GM12878 (cell line): ENCODE data around the gene LRRC2. TPM values are rescaled to one million over a fixed set of nuclear protein-coding genes. Genes with fewer than 3 reads are reported as not detected.

Experiments
- ATAC-seq: fragments of 200-7000 bp; cut with Tn5 transposase; 3 replicates; pipeline ENCODE4 v1.9.1; 2020; ENCODE audit warnings: mild to moderate bottlenecking, moderate library complexity
- BruUV-seq: library from RNA; stranded (reverse); fragments of 400-500 nt; replicated peaks from 2 replicates; lab custom pipeline; 2021; lab: Mats Ljungman, UMichigan
- CTCF ChIA-PET: fragments of 300-600 bp; sonication (Branson Sonifier 250); formaldehyde crosslinking; extraction: SDS; loops from one replicate; lab custom pipeline; 2021; ENCODE audit warnings: inconsistent platforms; lab: Yijun Ruan, JAX
- POLR2A ChIA-PET: fragments of 350-600 bp; formaldehyde crosslinking; extraction: SDS; loops from one replicate; lab custom pipeline; 2021; ENCODE audit warnings: inconsistent platforms; lab: Charles Lee
- RAD21 ChIA-PET: fragments of 300-600 bp; sonication (Branson Sonifier 250); formaldehyde crosslinking; loops from one replicate; lab custom pipeline; 2023; ENCODE audit warnings: antibody characterized with exemption; ENCODE audit not compliant: unreplicated experiment; lab: Charles Lee
- SMC1A ChIA-PET: fragments of 300-600 bp; sonication (Branson Sonifier 250); formaldehyde crosslinking; loops from one replicate; lab custom pipeline; 2023; ENCODE audit not compliant: unreplicated experiment, uncharacterized antibody; lab: Charles Lee
- DNase-seq: peaks from one replicate; pipeline ENCODE4 v3.0.0-alpha.2; 2011; ENCODE audit warnings: low read depth, low spot score
- FAIRE-seq: peaks from 3 replicates; lab custom pipeline; 2011; peaks lifted over from hg19 to GRCh38; lab: Jason Lieb, UNC
- H2AFZ ChIP-seq: 2 replicates; pipeline ENCODE4 v1.6.0; 2011; ENCODE audit warnings: low read depth, low read length, control low read depth; ENCODE audit not compliant: control insufficient read depth
- H3K27ac ChIP-seq: 2 replicates; pipeline ENCODE4 v1.5.1; 2011; ENCODE audit warnings: control low read depth; ENCODE audit not compliant: control insufficient read depth, insufficient read depth
- H3K27me3 ChIP-seq, 2 experiments: replicated peaks in 1 of 2; 2 replicates each; pipeline versions ENCODE4 v1.6.0 to v1.6.1; 2011; ENCODE audit warnings: low read length in 1 of 2; ENCODE audit not compliant: control insufficient read depth in 2 of 2, insufficient read depth in 2 of 2
- H3K36me3 ChIP-seq, 2 experiments: 2 replicates each; pipeline ENCODE4 v1.5.1; 2011; ENCODE audit warnings: low read length in 1 of 2; ENCODE audit not compliant: control insufficient read depth in 2 of 2, insufficient read depth in 2 of 2
- H3K4me1 ChIP-seq: 2 replicates; pipeline ENCODE4 v1.6.1; 2011; ENCODE audit warnings: mild to moderate bottlenecking, low read length, moderate library complexity, mixed read lengths; ENCODE audit not compliant: control insufficient read depth, insufficient read depth
- H3K4me2 ChIP-seq: 2 replicates; pipeline ENCODE4 v1.6.0; 2011; ENCODE audit warnings: control low read depth; ENCODE audit not compliant: control insufficient read depth, insufficient read depth
- H3K4me3 ChIP-seq: fragments of 200-600 bp; sonication (generic); 2 replicates; pipeline ENCODE4 v1.5.1; 2016
- H3K79me2 ChIP-seq: 2 replicates; pipeline ENCODE4 v1.6.0; 2011; ENCODE audit warnings: low read length; ENCODE audit not compliant: control insufficient read depth, insufficient read depth
- H3K9ac ChIP-seq: 2 replicates; pipeline ENCODE4 v1.8.0; 2011; ENCODE audit warnings: low read length, control low read depth, mixed read lengths; ENCODE audit not compliant: control insufficient read depth, insufficient read depth
- H3K9me3 ChIP-seq: replicated peaks from 3 replicates; pipeline ENCODE4 v1.5.1; 2011; ENCODE audit warnings: mild to moderate bottlenecking, low read length; ENCODE audit not compliant: control insufficient read depth, insufficient read depth
- H4K20me1 ChIP-seq: 2 replicates; pipeline ENCODE4 v1.6.0; 2011; ENCODE audit not compliant: control insufficient read depth, insufficient read depth
- ASH2L ChIP-seq: fragments of 300-600, 200-600 bp; sonication (generic); IDR thresholded peaks from 2 replicates; pipeline ENCODE4 v1.6.1; 2017; ENCODE audit warnings: low read depth, mild to moderate bottlenecking, borderline replicate concordance
- BCLAF1 ChIP-seq: fragments of 450-650 bp; IDR thresholded peaks from 2 replicates; pipeline ENCODE4 v1.6.1; 2017; ENCODE audit warnings: antibody characterized with exemption, mild to moderate bottlenecking, moderate library complexity
- ETV6 ChIP-seq, 2 experiments: fragments of 450-650 bp in 1 of 2; IDR thresholded peaks in 1 of 2; conservative IDR thresholded peaks in 1 of 2; 2 replicates each; pipeline ENCODE4 v1.6.1; 2014; ENCODE audit warnings: antibody characterized with exemption in 1 of 2, borderline replicate concordance in 1 of 2, low read depth in 1 of 2, mild to moderate bottlenecking in 1 of 2, moderate library complexity in 1 of 2
- HCFC1 ChIP-seq: fragments of 150-350 bp; IDR thresholded peaks from 2 replicates; pipeline ENCODE4 v1.6.1; 2014; ENCODE audit warnings: low read length
- IKZF1 ChIP-seq: fragments of 450-650 bp; conservative IDR thresholded peaks from 2 replicates; pipeline ENCODE4 v1.6.1; 2017; ENCODE audit warnings: antibody characterized with exemption, mild to moderate bottlenecking
- IKZF2 ChIP-seq, 2 experiments: fragments of 450-650 bp; IDR thresholded peaks; 2 replicates each; pipeline ENCODE4 v1.6.1; 2017; ENCODE audit warnings: mild to moderate bottlenecking in 2 of 2, moderate library complexity in 2 of 2
- NRF1 ChIP-seq: conservative IDR thresholded peaks from 2 replicates; pipeline ENCODE4 v1.6.1; 2011; ENCODE audit warnings: mild to moderate bottlenecking, low read depth, low read length, improper control_type of control experiment
- PKNOX1 ChIP-seq: fragments of 450-650 bp; IDR thresholded peaks from 2 replicates; pipeline ENCODE4 v1.6.1; 2016; ENCODE audit warnings: mild to moderate bottlenecking
- POU2F2 ChIP-seq: IDR thresholded peaks from 3 replicates; pipeline ENCODE4 v1.6.1; 2011; ENCODE audit warnings: low read depth, mild to moderate bottlenecking, low read length, borderline replicate concordance
- SKIL ChIP-seq: fragments of 450-650 bp; IDR thresholded peaks from 2 replicates; pipeline ENCODE4 v1.6.1; 2017; ENCODE audit warnings: mild to moderate bottlenecking, low read depth, inconsistent platforms; ENCODE audit not compliant: poor library complexity, severe bottlenecking
- YBX1 ChIP-seq: fragments of 450-650 bp; IDR thresholded peaks from 2 replicates; pipeline ENCODE4 v1.6.1; 2016; ENCODE audit warnings: antibody characterized with exemption
- YY1 ChIP-seq: IDR thresholded peaks from 2 replicates; pipeline ENCODE4 v1.6.1; 2011; ENCODE audit warnings: low read depth, mild to moderate bottlenecking, low read length
- ZZZ3 ChIP-seq: IDR thresholded peaks from 2 replicates; pipeline ENCODE4 v1.6.1; 2011; ENCODE audit warnings: low read depth; ENCODE audit not compliant: control insufficient read depth, insufficient read length
- WGBS: methylation state at CpG from one replicate; pipeline ENCODE4 v1.1.6; 2016; ENCODE audit warnings: low lambda C conversion rate; ENCODE audit not compliant: insufficient replicate concordance, insufficient coverage; ENCODE audit errors: missing lambda C conversion rate; 5-methylcytosine and 5-hydroxymethylcytosine counted together
- in situ Hi-C: fragments of 300-500 bp; cut with MboI; formaldehyde crosslinking; loops from 9 replicates; pipeline ENCODE4 v1.14.3; 2018; ENCODE audit warnings: mixed read lengths
- intact Hi-C: fragments of 100-400 bp; cut with micrococcal nuclease; formaldehyde crosslinking; loops from one replicate; pipeline ENCODE4 v1.14.2; 2022; ENCODE audit not compliant: unreplicated experiment
- polyA plus RNA-seq, 11 experiments: library from polyadenylated mRNA; depleted of rRNA in 4 of 11; unstranded in 6 of 11; stranded (reverse) in 5 of 11; fragments of >200 nt; fragmentation: Nextera tagmentation in 4 of 11; fragmentation: Illumina TruSeq in 1 of 11; extraction: Ambion mirVana in 4 of 11; extraction: Trizol in 1 of 11; gene quantifications; 1 replicate in 1 of 11; 2 replicates in 10 of 11; pipeline versions ENCODE4 v1.2.1 to v1.2.3, GENCODE V29; 2011 to 2016; ENCODE audit warnings: inconsistent platforms in 2 of 11, missing spikeins in 2 of 11, low read depth in 1 of 11
- total RNA-seq, 4 experiments: library from RNA; depleted of rRNA in 3 of 4; stranded (reverse); fragments of >200 nt in 3 of 4; fragmentation: Illumina TruSeq in 1 of 4; extraction: Trizol in 1 of 4; gene quantifications; 2 replicates each; pipeline versions ENCODE4 v1.2.1 to v1.2.3, GENCODE V29; 2013 to 2021

Gene LRRC2
- total and polyA plus RNA-seq, 10 of the 15 experiments (the other 5 are each of a cell fraction or from before 2014, with no cell fraction given): not detected

GRCh38 chr3:46558184-46559043 lies 7.7 kb downstream of the LRRC2 start:
- Histone ChIP-seq H3K36me3 (no peaks in the 10 kb centered on the region), H3K27me3 (no peaks in the 10 kb centered on the region), H3K9me3 (no peaks in the 10 kb centered on the region; the same call in 2 of the 3 replicates), H3K9ac (peak overlapping the region; percentile 57), H3K79me2 (no peaks in the 10 kb centered on the region), H3K4me2 (peak overlapping the region; percentile 84), H4K20me1 (no peaks in the 10 kb centered on the region), H2AFZ (peak overlapping the region; percentile 99), H3K4me1 (no peaks in the 10 kb centered on the region), H3K27ac (no peak overlapping the region), H3K4me3 (peak overlapping the region; percentile 66)
- POLR2A ChIA-PET: interaction anchor here (0.5 to 1.0 kb wide), 2 partner anchors 62 to 380 kb away, joined by 3 read pairs; no protein-coding TSS in a partner anchor
- CTCF ChIA-PET: interaction anchor here (0.6 to 7.3 kb wide), 18 partner anchors 13 to 180 kb away, joined by 3 to 111 read pairs (median 4); partner anchors contain the start of gene RTP3
- intact Hi-C loops (loop anchor here (1.0 to 10.0 kb wide), 4 partner anchors 62 to 184 kb away; partner anchors contain the start of genes CCR5 and RTP3), in situ Hi-C loops (loop anchor here (5.0 kb wide), 1 partner anchor 71 kb away; no protein-coding TSS in a partner anchor)
- WGBS: 32% methylated on average over 22 of the region's 22 CpGs
- DNase-seq: peak; percentile 75
- SMC1A ChIA-PET: interaction anchor here (0.7 to 2.6 kb wide), 13 partner anchors 10 to 96 kb away, joined by 3 to 23 read pairs (median 5); partner anchors contain the start of gene RTP3
- BruUV-seq: no TSS peak
- ATAC-seq: peak; percentile 100
- FAIRE-seq: peak; percentile 94
- RAD21 ChIA-PET: interaction anchor here (1.0 to 2.3 kb wide), 7 partner anchors 9 to 189 kb away, joined by 3 to 35 read pairs (median 4); no protein-coding TSS in a partner anchor
- TF ChIP-seq POU2F2 (peak; percentile 68; the same call in 1 of the 3 replicates), YBX1 (no peak), ZZZ3 (no peak), HCFC1 (no peak), YY1 (peak; percentile 73; the same call in 1 of the 2 replicates), BCLAF1 (no peak), ETV6 (conservative IDR thresholded peaks at IDR 0.05 in 1 of 2, IDR thresholded peaks at IDR 0.05 in 1 of 2; ENCODE audit: borderline replicate concordance in 1 of 2, low read depth in 1 of 2) (0 out of 4 replicates have a peak, but pooled peaks of 1 of the 2 experiments have one; percentile 49), PKNOX1 (peak; percentile 63; the same call in 1 of the 2 replicates), IKZF1 (peak; percentile 55), IKZF2 (IDR thresholded peaks at IDR 0.05) (peak in 1 of 2 experiments; percentile 26; a peak in 2 of 4 replicates), ASH2L (no peak), NRF1 (peak; percentile 45), SKIL (peak; percentile 25)
